Central memory CD8-positive, alpha-beta T cell (primary cell): ENCODE data around the gene ARHGEF25.

Experiments used
- ATAC-seq: fragments of 150-1000 bp; cut with Tn5 transposase; replicated peaks from 2 replicates; pipeline ENCODE4 v1.10.0; 2022; ENCODE audit warnings: mild to moderate bottlenecking, moderate FRiP score, moderate number of reproducible peaks; ENCODE audit not compliant: poor library complexity, severe bottlenecking; ENCODE audit errors: extremely low read depth
- DNase-seq, 2 donors: peaks; one replicate each; pipeline ENCODE4 v3.0.0; 2021; ENCODE audit warnings: low spot score in 2 of 2
- H3K27ac Mint-ChIP-seq: one replicate; pipeline ENCODE4 v1.8.0; 2022; ENCODE audit warnings: low read depth, mild to moderate bottlenecking, moderate library complexity, mixed read lengths
- H3K27me3 Mint-ChIP-seq: one replicate; pipeline ENCODE4 v1.8.0; 2022; ENCODE audit warnings: mixed read lengths
- H3K36me3 Mint-ChIP-seq: one replicate; pipeline ENCODE4 v1.8.0; 2022; ENCODE audit warnings: mild to moderate bottlenecking, moderate library complexity, mixed read lengths; ENCODE audit not compliant: insufficient read depth
- H3K4me1 Mint-ChIP-seq: one replicate; pipeline ENCODE4 v1.8.0; 2022; ENCODE audit warnings: mixed read lengths
- H3K4me3 Mint-ChIP-seq: one replicate; pipeline ENCODE4 v1.8.0; 2022; ENCODE audit warnings: mild to moderate bottlenecking, moderate library complexity, mixed read lengths
- H3K9me3 Mint-ChIP-seq: one replicate; pipeline ENCODE4 v1.8.0; 2022; ENCODE audit warnings: mixed read lengths

ARHGEF25 gene

DNA sequence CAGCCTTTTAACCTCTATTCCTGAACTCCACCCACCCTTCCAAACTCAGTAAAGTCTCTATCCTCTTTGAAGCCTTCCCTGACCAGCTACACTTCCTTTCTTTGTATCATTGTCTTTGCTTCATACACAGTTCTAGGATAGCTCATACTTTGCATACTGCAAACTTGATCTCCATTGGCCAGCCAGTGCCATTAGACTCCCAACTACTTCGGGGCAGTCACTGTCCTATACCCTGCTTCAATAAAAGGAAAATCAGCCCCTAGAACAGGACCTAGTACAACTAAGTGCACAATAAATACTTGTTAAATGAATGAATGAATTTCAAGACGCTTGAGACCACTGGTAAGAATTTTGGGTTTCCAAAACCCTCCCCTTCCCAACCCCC is 20.8 kb upstream of the ARHGEF25 start:
- H3K36me3 Mint-ChIP-seq, result peaks cover 15% of the 10 kb centered on the region
- DNase-seq (no peak), ATAC-seq (peak; percentile 7)
- no peaks in the 10 kb centered on the region for H3K27me3 Mint-ChIP-seq
- no peaks in the 10 kb centered on the region for H3K9me3 Mint-ChIP-seq
- peaks cover 36% of the 10 kb centered on the region for H3K4me1 Mint-ChIP-seq
- H3K4me3 Mint-ChIP-seq, result peak overlapping the region; percentile 87
- H3K27ac Mint-ChIP-seq, result peak overlapping the region; percentile 89

DNA sequence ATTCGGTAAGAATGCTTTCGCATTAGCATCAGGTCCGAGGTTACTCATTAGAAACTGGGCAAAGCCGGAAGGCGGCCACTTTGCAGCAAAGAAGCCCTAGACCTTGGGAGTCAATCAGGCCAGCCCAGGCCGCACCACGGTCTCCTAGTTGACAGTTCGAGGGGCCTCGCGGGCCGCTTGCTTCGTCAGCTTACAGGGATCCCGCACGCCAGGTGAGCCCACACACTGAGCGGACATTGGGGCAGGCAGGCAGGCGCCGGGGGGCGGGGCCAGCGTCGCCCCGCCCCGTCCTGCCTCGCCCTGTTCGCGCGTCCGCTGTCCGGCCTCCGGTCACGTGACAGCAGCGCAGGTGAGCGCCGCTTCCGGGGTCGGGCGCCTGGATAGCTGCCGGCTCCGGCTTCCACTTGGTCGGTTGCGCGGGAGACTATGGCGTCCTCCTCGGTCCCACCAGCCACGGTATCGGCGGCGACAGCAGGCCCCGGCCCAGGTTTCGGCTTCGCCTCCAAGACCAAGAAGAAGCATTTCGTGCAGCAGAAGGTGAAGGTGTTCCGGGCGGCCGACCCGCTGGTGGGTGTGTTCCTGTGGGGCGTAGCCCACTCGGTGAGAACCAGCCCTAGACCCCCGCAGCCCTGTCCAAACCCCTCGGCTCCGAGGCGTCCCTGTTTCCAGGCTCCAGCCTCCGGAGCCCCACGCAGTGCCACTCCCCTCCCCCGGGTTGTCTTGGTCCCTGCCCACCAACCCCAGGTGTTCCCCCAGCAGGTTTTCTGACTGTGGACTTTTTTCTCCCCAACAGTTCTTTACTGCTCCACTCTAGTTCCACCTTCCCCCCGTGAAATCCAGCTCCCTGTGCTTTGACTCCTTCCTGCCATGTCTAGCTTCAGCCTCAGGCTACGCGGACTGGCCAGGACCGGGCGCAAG is 20.1 kb upstream of the ARHGEF25 start, which contains the start of gene PIP4K2C:
Gene PIP4K2C (plus strand): TSS at position 329 of the 918 bp plus-strand sequence. CDS start 98 bp downstream, at position 427.
- Mint-ChIP-seq H3K27me3 (no peaks in the 10 kb centered on the region), H3K36me3 (peaks cover 20% of the 10 kb centered on the region), H3K9me3 (no peaks in the 10 kb centered on the region), H3K4me3 (peak within 1 kb of the TSS; percentile 87), H3K4me1 (peaks cover 36% of the 10 kb centered on the region), H3K27ac (peak within 1 kb of the TSS; percentile 89)
- DNase-seq (peak; percentile 39 to 54), ATAC-seq (peak; percentile 76)

GRCh38 chr12:57591782-57592325 is 19.4 kb upstream of the ARHGEF25 start:
- Mint-ChIP-seq H3K9me3 (no peaks in the 10 kb centered on the region), H3K4me1 (peaks cover 36% of the 10 kb centered on the region), H3K27me3 (no peaks in the 10 kb centered on the region), H3K36me3 (peaks cover 26% of the 10 kb centered on the region), H3K27ac (peak overlapping the region; percentile 89), H3K4me3 (peak overlapping the region; percentile 87)
- no peak for DNase-seq
- peak; percentile 10 for ATAC-seq

- Mint-ChIP-seq H3K27me3 (no peaks in the 10 kb centered on the region), H3K27ac (no peak overlapping the region), H3K9me3 (no peaks in the 10 kb centered on the region), H3K4me3 (peak overlapping the region; percentile 87), H3K4me1 (peaks cover 36% of the 10 kb centered on the region), H3K36me3 (peaks cover 33% of the 10 kb centered on the region)
- DNase-seq (no peak), ATAC-seq (no peak)
Measured at GRCh38 chr12:57592551-57593165, 18.6 kb upstream of the ARHGEF25 start.

DNA sequence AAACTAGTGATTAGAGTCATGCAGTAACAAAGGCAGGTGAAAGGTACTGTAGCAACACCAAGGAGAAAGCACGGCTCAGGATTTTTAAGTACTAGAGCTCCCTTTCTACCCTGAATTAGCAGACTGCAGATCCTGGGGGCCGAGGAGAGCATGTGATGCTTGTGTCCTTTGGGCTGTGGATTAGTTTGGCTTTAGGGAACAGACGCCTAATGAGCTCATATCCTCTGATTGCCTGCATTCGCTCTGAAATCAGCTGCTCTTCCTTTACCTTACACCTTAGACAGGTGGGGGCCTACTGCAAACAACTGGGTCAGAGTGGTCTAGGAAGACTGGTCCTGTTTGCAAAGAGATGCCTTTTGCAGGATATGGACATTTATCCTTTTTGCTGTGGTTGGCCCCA is 18.0 kb upstream of the ARHGEF25 start:
- DNase-seq (no peak), ATAC-seq (no peak)
- Mint-ChIP-seq H3K9me3 (no peaks in the 10 kb centered on the region), H3K4me3 (no peak overlapping the region), H3K27me3 (no peaks in the 10 kb centered on the region), H3K27ac (no peak overlapping the region), H3K36me3 (peaks cover 35% of the 10 kb centered on the region), H3K4me1 (peaks cover 36% of the 10 kb centered on the region)

- peaks cover 30% of the 10 kb centered on the region for H3K4me1 Mint-ChIP-seq
- DNase-seq, result no peak
- H3K27me3 Mint-ChIP-seq, result no peaks in the 10 kb centered on the region
- H3K36me3 Mint-ChIP-seq, result peaks cover 41% of the 10 kb centered on the region
- H3K9me3 Mint-ChIP-seq, result no peaks in the 10 kb centered on the region
- no peak for ATAC-seq
- no peak overlapping the region for H3K27ac Mint-ChIP-seq
- no peak overlapping the region for H3K4me3 Mint-ChIP-seq
Measured at GRCh38 chr12:57600395-57600794, 10.8 kb upstream of the ARHGEF25 start.

DNA sequence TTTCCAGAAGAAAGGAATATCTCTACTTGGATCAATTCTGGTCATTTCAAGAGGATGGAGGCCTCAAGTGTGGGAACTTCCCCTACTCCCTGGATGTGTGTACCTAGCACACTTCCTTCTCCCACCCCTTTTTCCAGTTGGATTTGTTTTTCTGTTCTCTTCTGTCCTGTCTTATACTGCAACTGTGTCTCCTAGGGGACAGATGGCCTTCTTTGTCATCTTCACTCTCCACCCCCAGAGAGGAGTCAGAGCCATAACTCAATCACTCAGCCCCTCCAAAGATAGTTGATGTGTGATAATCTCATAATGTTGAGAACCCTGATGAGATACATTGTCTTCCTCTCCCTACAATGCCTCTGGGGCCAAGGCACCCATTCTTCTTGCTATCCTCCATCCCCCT is 8.7 kb upstream of the ARHGEF25 start:
- Mint-ChIP-seq H3K4me3 (no peak overlapping the region), H3K9me3 (no peaks in the 10 kb centered on the region), H3K27me3 (no peaks in the 10 kb centered on the region), H3K36me3 (peaks cover 26% of the 10 kb centered on the region), H3K27ac (peak overlapping the region; percentile 89), H3K4me1 (peaks cover 38% of the 10 kb centered on the region)
- no peak for DNase-seq
- ATAC-seq, result no peak

DNA sequence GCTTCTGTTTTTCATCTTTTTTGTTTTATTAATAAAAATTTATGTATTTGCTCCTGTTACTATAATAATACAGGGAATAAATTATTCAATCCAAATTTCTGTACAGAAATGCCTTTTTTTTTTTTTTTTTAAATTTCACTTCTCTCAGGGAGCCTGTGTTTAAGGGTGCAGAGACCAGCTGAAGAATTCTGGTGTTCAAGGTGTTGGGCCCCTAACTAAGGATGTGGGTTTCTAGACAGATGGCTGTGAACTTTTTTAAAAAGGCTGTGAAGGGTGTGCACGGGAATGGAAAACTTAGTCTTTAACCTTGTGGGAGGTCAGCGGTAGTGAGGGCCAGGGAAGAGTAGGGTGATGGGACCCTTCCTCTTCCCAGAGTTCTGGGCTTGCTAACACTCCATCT is 7.9 kb upstream of the ARHGEF25 start:
- peak overlapping the region; percentile 89 for H3K27ac Mint-ChIP-seq
- DNase-seq (no peak), ATAC-seq (peak; percentile 71)
- no peaks in the 10 kb centered on the region for H3K9me3 Mint-ChIP-seq
- H3K27me3 Mint-ChIP-seq, result no peaks in the 10 kb centered on the region
- peaks cover 23% of the 10 kb centered on the region for H3K36me3 Mint-ChIP-seq
- H3K4me3 Mint-ChIP-seq, result peak overlapping the region; percentile 79
- peaks cover 38% of the 10 kb centered on the region for H3K4me1 Mint-ChIP-seq

- peaks cover 38% of the 10 kb centered on the region for H3K4me1 Mint-ChIP-seq
- peaks cover 20% of the 10 kb centered on the region for H3K36me3 Mint-ChIP-seq
- H3K9me3 Mint-ChIP-seq, result no peaks in the 10 kb centered on the region
- DNase-seq (no peak), ATAC-seq (no peak)
- peak overlapping the region; percentile 89 for H3K27ac Mint-ChIP-seq
- no peaks in the 10 kb centered on the region for H3K27me3 Mint-ChIP-seq
- peak overlapping the region; percentile 79 for H3K4me3 Mint-ChIP-seq
Measured at GRCh38 chr12:57603815-57604453, 7.3 kb upstream of the ARHGEF25 start.

DNA sequence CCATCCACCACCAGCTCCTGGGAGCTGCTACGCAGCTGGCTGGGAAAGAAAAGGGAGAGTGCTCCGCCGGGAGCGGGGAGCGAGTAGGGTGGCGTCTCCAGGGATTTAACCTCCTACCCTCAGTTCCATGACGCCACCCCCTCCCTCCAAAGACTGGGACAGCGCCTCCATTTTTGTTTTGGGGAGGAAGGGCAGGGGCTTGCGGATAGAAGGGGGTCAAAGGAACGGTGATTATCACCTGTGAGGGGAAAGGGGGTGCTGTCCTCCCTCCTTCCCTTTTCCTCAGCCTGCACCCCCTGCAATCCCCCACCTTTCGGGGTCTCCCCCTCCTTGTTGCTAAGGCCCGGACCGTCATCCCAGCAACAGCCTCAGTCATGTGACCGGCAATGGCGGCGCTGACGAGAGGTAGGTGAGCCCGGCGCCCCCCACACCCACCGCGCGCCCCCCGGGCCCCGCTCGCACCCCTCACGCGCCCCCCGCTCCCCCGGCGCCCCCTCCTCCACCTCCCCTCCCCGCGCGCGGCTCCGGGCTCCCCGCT is 6.7 kb upstream of the ARHGEF25 start, which contains the start of gene DTX3:
Gene DTX3 (plus strand): TSS at position 371 of the 538 bp plus-strand sequence. CDS start 1,694 bp downstream, outside the sequence.
- no peaks in the 10 kb centered on the region for H3K27me3 Mint-ChIP-seq
- no peaks in the 10 kb centered on the region for H3K9me3 Mint-ChIP-seq
- H3K4me3 Mint-ChIP-seq, result peak within 1 kb of the TSS; percentile 79
- DNase-seq, result no peak
- peak; percentile 50 for ATAC-seq
- peaks cover 21% of the 10 kb centered on the region for H3K36me3 Mint-ChIP-seq
- peaks cover 38% of the 10 kb centered on the region for H3K4me1 Mint-ChIP-seq
- peak within 1 kb of the TSS; percentile 89 for H3K27ac Mint-ChIP-seq

DNA sequence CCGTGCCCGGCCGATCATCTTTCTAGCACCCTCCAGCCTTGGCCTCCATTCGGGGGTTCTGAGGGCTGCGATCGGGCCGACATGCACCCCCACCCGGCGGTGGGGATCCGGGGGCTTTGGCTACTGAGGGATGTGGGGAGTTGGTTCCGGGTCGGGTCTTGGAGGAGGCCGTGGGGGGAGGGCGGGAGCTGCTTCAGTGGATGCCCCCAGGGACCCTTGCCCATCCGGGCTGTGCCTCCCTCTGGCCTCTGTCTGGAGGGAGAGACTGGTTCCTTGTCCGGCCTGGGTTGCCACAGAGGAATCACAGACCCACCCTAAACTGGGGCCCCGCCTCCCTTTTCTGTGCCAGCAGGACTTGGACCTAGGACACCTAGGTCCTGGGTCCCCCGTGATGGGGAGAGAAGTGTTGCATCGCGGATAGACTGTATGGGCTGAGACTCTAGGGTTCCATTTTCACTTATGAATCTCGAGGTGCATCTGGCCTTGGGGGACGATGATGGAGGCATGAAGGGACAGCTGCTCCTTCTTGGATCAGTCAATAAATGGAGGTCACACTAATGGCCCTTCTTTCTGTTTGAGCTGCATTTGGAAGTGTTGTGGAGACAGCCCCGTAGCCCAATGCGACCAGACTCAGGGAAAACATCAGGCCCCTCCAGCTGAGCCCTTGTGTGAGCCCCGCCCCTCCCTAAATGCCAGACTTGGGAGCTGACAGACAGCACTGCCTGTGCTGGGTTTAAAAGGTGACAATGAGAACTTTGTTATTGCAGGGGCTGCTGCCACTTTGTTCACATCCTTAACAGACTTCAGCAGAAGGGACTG is 6.0 kb upstream of the ARHGEF25 start:
- peaks cover 39% of the 10 kb centered on the region for H3K4me1 Mint-ChIP-seq
- no peaks in the 10 kb centered on the region for H3K9me3 Mint-ChIP-seq
- H3K27me3 Mint-ChIP-seq, result no peaks in the 10 kb centered on the region
- H3K36me3 Mint-ChIP-seq, result peaks cover 21% of the 10 kb centered on the region
- DNase-seq (no peak), ATAC-seq (peak; percentile 41)
- peak overlapping the region; percentile 79 for H3K4me3 Mint-ChIP-seq
- H3K27ac Mint-ChIP-seq, result peak overlapping the region; percentile 48
